HG03095 (cell line): ENCODE results near the gene AR.

Experiments used
- ATAC-seq: cut with Tn5 transposase; IDR thresholded peaks from one replicate; pipeline ENCODE4 v1.9.1; 2021; ENCODE audit warnings: moderate library complexity; ENCODE audit not compliant: unreplicated experiment

Gene AR

GRCh38 chrX:67563469-67564448 lies 19.9 kb downstream of the AR start:
- ATAC-seq: no peak

- no peak for ATAC-seq
Observed at GRCh38 chrX:67564475-67564874, 20.7 kb downstream of the AR start.

DNA sequence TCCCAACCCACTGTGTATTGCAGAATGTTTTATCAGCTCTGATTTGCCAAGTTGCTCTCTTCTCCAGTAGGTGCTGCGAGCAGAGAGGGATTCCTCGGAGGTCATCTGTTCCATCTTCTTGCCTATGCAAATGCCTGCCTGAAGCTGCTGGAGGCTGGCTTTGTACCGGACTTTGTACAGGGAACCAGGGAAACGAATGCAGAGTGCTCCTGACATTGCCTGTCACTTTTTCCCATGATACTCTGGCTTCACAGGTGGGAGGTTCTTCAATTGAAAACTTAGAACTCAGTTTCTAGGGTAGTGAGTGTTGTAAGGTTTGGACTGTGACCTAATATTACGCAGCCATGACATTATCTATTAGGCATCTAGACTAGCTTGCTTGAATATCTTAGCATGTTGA lies 24.9 kb downstream of the AR start:
- no peak for ATAC-seq

- no peak for ATAC-seq
Observed at GRCh38 chrX:67570839-67571238, 27.0 kb downstream of the AR start.

- no peak for ATAC-seq
Observed at GRCh38 chrX:67574696-67575095, 30.9 kb downstream of the AR start.

DNA sequence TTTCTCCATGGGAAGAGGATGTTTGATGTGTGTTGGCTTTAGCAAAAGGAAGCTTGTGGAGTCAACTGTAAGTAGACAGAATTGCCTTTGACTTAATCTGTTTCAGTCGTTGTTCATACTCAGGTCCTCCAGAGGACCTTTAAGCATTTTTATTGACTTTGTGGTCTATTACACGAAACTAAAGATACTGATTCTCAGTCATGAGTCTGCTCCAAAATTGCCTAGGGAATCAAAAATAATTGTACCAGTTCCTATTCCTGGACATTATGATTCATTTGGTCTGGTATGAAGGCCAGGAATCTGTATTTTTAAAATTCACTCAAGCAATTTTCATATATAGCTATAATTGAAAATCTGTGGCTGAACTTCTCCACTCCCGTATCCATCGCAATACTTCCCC lies 38.6 kb downstream of the AR start:
- ATAC-seq: no peak

- ATAC-seq: no peak
Observed at GRCh38 chrX:67583171-67583570, 39.4 kb downstream of the AR start.

- ATAC-seq: no peak
Observed at GRCh38 chrX:67585401-67585800, 41.6 kb downstream of the AR start.

- no peak for ATAC-seq
Observed at GRCh38 chrX:67587946-67588624, 44.3 kb downstream of the AR start.

DNA sequence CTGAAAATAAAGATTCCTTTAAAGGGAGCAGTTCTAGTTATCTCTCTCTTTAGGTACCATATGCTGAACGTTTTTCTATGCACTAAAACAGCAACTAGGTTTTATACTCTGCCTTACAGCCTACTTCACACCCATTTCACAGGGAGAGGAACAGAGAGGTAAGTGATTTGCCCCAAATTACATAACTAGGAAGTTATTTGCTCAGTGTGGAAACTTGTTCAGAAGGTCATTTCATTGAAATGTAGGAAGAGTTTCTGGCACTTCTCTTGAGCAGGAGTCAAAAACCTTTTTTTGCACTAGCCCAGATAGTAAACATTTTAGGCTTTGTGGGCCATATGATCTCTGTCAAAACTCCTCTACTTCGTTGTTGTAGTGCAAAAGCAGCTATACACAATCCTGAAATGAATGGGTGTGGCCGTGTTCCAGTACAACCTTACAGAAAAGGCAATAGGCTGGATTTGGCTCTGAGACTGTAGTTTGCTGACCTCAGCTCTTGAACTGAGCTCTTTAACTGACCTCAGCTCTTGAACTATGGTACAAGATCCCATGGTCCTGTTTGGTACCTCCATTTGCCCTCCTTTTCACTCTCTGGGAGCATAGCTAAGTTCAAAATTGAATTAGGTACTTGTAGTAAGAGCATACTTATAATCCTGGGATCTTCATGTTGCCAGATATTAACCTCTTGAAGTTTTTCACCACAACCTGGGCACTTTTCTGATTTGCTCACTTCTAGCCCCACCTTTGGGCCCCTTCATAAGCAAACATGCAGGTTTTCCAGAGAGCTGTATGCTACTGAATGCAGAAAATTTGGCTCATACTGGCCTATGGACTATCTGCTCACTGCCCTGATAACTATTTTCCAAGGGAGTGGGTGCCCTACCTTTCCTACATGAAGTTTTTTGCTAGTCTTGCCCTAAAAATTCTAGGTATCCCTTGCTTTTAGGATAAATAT lies 53.3 kb downstream of the AR start:
- ATAC-seq: no peak

- ATAC-seq: no peak
Observed at GRCh38 chrX:67599532-67599931, 55.7 kb downstream of the AR start.

GRCh38 chrX:67601771-67602170 lies 58.0 kb downstream of the AR start:
- ATAC-seq: no peak

DNA sequence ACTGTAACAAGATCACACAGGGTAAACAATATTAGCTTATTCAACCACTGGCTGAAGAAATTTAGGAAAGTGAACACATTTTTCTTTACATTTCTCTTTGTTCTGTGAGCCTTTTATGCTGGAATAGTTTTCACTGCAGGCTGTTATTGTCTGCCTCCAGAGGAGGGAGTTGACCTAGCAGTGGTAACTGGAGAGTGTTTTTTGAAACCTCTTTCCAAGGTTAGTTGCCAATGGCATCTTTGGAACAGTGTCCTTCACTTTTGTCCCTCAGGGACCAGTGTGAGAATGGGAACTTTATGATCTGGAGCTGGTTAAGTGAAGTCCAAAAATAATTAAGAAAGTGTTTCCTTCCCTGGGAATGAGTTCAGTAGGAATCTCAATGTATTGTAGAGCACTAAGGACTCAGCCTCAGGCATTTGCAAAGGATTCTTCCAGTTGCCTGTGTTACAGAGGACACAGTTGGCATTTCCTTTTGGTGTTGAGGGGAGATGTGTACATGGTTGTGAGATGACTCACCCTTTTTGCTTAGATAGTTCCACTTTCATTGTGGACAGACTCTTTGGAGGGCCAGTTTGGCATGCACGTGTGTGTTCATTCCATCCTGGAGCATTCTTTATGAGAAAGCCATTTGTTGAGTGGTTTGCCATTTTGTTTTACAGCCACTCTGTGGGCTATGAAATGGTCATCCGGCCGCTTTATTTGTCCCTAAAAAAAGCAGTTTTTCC lies 61.3 kb downstream of the AR start:
- ATAC-seq: no peak

DNA sequence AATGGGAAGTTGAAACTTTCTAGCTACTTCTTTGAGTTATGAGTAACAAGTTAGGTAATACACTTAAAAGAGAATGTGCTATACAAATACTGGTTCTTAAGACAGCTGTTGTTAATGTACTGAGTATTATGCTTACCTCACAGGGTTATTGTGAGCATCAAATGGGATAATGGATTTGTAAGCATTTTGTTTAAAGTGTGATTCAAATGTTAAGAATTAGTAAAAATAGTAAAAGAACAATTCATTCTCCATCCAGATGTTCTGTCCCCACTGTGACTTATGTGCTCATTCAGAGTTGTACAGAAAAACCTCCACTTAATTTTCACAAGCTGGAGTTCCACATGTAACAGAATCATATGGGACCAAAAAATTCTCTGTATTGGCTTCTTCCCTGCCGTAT lies 63.6 kb downstream of the AR start:
- no peak for ATAC-seq

DNA sequence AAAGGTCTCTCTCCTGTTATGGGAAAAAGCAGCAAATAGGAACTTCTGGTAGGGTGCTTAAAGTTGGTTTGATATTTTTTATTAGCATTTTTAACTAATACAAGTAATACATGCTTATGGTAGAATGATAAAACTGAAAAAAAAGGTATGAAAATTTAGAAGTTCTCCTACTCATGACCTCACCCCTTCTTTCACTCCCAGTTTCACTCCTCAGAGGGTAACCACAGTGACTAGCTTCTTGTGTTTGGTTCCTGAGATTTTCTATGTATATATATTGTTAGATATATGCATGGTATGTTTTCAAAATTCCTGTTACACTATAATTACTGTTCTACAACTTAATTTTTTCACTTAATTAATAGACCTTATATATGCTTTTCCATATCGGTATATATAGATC lies 66.5 kb downstream of the AR start:
- no peak for ATAC-seq

DNA sequence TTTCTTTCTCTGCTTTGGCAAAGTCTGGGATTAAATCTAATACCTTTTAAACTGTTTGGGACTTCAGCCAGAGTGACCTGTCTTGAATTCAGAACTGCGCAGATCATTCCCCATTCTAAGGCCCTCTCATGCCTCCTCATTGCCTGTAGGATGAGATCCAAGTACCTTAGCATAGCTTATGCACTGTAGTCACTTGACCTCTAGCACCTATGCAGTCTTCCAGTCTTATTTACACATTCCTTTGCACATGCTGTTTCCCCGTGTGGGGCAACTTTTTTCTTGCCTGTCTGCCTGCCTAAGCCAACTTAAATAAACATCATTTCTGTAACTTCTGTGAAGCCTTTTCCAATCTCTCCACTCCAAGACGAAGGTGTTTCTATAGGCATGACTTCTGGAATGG lies 68.4 kb downstream of the AR start:
- ATAC-seq: no peak

GRCh38 chrX:67613366-67613765 lies 69.5 kb downstream of the AR start:
- ATAC-seq: no peak

GRCh38 chrX:67613996-67614395 lies 70.2 kb downstream of the AR start:
- no peak for ATAC-seq

DNA sequence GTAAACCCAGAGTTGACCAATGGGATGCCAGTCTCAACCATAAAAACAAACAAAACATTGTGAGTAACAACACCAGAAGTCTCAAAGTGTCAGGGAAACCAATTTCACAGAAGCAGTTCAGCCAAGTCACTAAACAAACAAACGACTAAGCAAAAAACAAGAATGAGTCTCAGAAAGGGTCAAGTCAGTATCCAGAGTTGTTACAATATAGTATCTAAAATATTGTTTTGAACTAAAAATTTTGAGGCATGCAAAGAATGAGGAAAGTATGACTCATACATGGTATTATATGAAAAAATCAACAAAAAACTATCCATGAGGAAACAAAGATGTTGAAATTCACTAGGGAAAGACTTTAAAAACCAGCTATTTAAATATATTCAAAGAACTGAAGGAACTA lies 70.6 kb downstream of the AR start:
- no peak for ATAC-seq

- ATAC-seq: no peak
Observed at GRCh38 chrX:67619253-67619652, 75.4 kb downstream of the AR start.
